Thyroid gland (tissue), 4 donors: ENCODE measurements around the gene PLA2G2C. TPM values are rescaled to one million over a fixed set of nuclear protein-coding genes. Genes with fewer than 3 reads are reported as not detected.

Experiments used
- DNase-seq, 2 donors: peaks; one replicate each; pipeline ENCODE4 v3.0.0-alpha.2; 2019
- H3K27ac ChIP-seq, 3 donors: fragments of 200-600 bp; sonication (generic); 1 replicate in 2 of 3; 2 replicates in 1 of 3; pipeline ENCODE4 v1.5.1; 2016 to 2019; ENCODE audit warnings: mild to moderate bottlenecking in 1 of 3, moderate library complexity in 1 of 3
- H3K27me3 ChIP-seq: fragments of 200-600 bp; sonication (generic); one replicate; pipeline ENCODE4 v1.5.1; 2019
- H3K36me3 ChIP-seq, 2 donors: fragments of 200-600 bp; sonication (generic); one replicate each; pipeline ENCODE4 v1.5.1; 2016 to 2019
- H3K4me1 ChIP-seq, 2 donors: fragments of 200-600 bp; sonication (generic); one replicate each; pipeline ENCODE4 v1.5.1; 2017 to 2019
- H3K4me3 ChIP-seq, 3 donors: fragments of 200-600 bp; sonication (generic); replicated peaks in 1 of 3; 1 replicate in 2 of 3; 2 replicates in 1 of 3; pipeline ENCODE4 v1.5.1; 2016; ENCODE audit warnings: mild to moderate bottlenecking in 1 of 3
- H3K9me3 ChIP-seq: fragments of 200-600 bp; sonication (generic); one replicate; pipeline ENCODE4 v1.5.1; 2017
- CTCF ChIP-seq, 6 experiments: fragments of 200-600 bp in 3 of 6; fragments of 450-650 bp in 3 of 6; sonication (generic) in 3 of 6; IDR thresholded peaks; one replicate each; pipeline ENCODE4 v1.5.1; 2016 to 2019; ENCODE audit warnings: antibody characterized with exemption in 6 of 6, mild to moderate bottlenecking in 2 of 6, inconsistent platforms in 1 of 6, moderate library complexity in 1 of 6
- POLR2A ChIP-seq, 2 donors: fragments of 450-650 bp; IDR thresholded peaks; one replicate each; pipeline ENCODE4 v1.6.1; 2017; ENCODE audit warnings: antibody characterized with exemption in 2 of 2, mild to moderate bottlenecking in 2 of 2, moderate library complexity in 1 of 2
- WGBS, 2 donors: methylation state at CpG; one replicate each; pipeline ENCODE4 v1.1.5; 2017; 5-methylcytosine and 5-hydroxymethylcytosine counted together
- intact Hi-C: fragments of 100-400 bp; cut with DNase I; formaldehyde crosslinking; loops from one replicate; pipeline ENCODE4 v1.15.1; 2023
- total RNA-seq, 4 donors: library from RNA; depleted of rRNA; stranded (reverse); fragments of >200 nt; gene quantifications; one replicate each; pipeline ENCODE4 v1.2.3, GENCODE V29; 2016

PLA2G2C gene
- total RNA-seq, 4 donors from 2014 or later, result not detected

- H3K36me3 ChIP-seq, result no peaks in the 10 kb centered on the region
- no peak overlapping the region for H3K4me3 ChIP-seq
- no peaks in the 10 kb centered on the region for H3K4me1 ChIP-seq
- WGBS, 2 donors, result 66 to 68% methylated on average over 9 of the region's 9 CpGs
- no peaks in the 10 kb centered on the region for H3K9me3 ChIP-seq
- TF ChIP-seq POLR2A (IDR thresholded peaks at IDR 0.05) (no peak), CTCF (IDR thresholded peaks at IDR 0.05) (no peak)
- no peak for DNase-seq
- no peaks in the 10 kb centered on the region for H3K27me3 ChIP-seq
- intact Hi-C loops, result no loop called here
- no peak overlapping the region for H3K27ac ChIP-seq
Measured at GRCh38 chr1:20168564-20169491, 17.5 kb downstream of the PLA2G2C start.

GRCh38 chr1:20167126-20167525 lies 19.2 kb downstream of the PLA2G2C start:
- WGBS, 2 donors, result 81 to 93% methylated on average over 8 of the region's 8 CpGs
- intact Hi-C loops, result no loop called here

GRCh38 chr1:20166051-20166450 lies 20.3 kb downstream of the PLA2G2C start:
- Histone ChIP-seq H3K4me3 (no peak overlapping the region), H3K27ac (no peak overlapping the region), H3K4me1 (no peaks in the 10 kb centered on the region), H3K27me3 (no peaks in the 10 kb centered on the region), H3K36me3 (no peaks in the 10 kb centered on the region), H3K9me3 (no peaks in the 10 kb centered on the region)
- no peak for DNase-seq
- intact Hi-C loops, result no loop called here
- WGBS, 2 donors, result 67 to 77% methylated on average over 14 to 17 of the region's 17 CpGs
- no peak for TF ChIP-seq POLR2A (IDR thresholded peaks at IDR 0.05)
- TF ChIP-seq CTCF (IDR thresholded peaks at IDR 0.05), result no peak

More at GRCh38 chr1:20167126-20167525, 19.2 kb downstream of the PLA2G2C start:
- no peak for TF ChIP-seq CTCF (IDR thresholded peaks at IDR 0.05)
- no peak for TF ChIP-seq POLR2A (IDR thresholded peaks at IDR 0.05)
- Histone ChIP-seq H3K36me3 (no peaks in the 10 kb centered on the region), H3K27me3 (no peaks in the 10 kb centered on the region), H3K9me3 (no peaks in the 10 kb centered on the region), H3K27ac (no peak overlapping the region), H3K4me3 (no peak overlapping the region), H3K4me1 (no peaks in the 10 kb centered on the region)
- DNase-seq, result no peak

GRCh38 chr1:20165522-20165951 lies 20.8 kb downstream of the PLA2G2C start:
- Histone ChIP-seq H3K4me3 (no peak overlapping the region), H3K4me1 (no peaks in the 10 kb centered on the region), H3K27ac (no peak overlapping the region), H3K27me3 (no peaks in the 10 kb centered on the region), H3K36me3 (no peaks in the 10 kb centered on the region), H3K9me3 (no peaks in the 10 kb centered on the region)
- intact Hi-C loops, result no loop called here
- TF ChIP-seq CTCF (IDR thresholded peaks at IDR 0.05) (no peak), POLR2A (IDR thresholded peaks at IDR 0.05) (no peak)
- no peak for DNase-seq
- WGBS, 2 donors, result 87 to 93% methylated on average over 16 of the region's 16 CpGs

GRCh38 chr1:20164694-20165202 lies 21.6 kb downstream of the PLA2G2C start:
- 69 to 73% methylated on average over 15 of the region's 15 CpGs for WGBS, 2 donors
- intact Hi-C loops, result no loop called here
- DNase-seq, result no peak

More at GRCh38 chr1:20164694-20165202, 21.6 kb downstream of the PLA2G2C start:
- Histone ChIP-seq H3K36me3 (no peaks in the 10 kb centered on the region), H3K9me3 (no peaks in the 10 kb centered on the region), H3K4me3 (no peak overlapping the region), H3K4me1 (no peaks in the 10 kb centered on the region), H3K27me3 (no peaks in the 10 kb centered on the region), H3K27ac (no peak overlapping the region)
- TF ChIP-seq CTCF (IDR thresholded peaks at IDR 0.05) (no peak), POLR2A (IDR thresholded peaks at IDR 0.05) (no peak)
